ENCODE results near the gene SIRT6.
"Not testable (repeated sequence)": the region's sequence is repeated elsewhere in the genome, so short reads cannot be mapped to it uniquely, and the experiment has no call there.

SIRT6 gene

GRCh38 chr19:4174895-4175668 lies 7.3 kb downstream of the SIRT6 start:
- Histone ChIP-seq H3K4me3 (ENCODE audit: low read length) (no peak overlapping the region), H3K9me3 (ENCODE audit: control insufficient read depth, insufficient read depth, low read length) (no peaks in the 10 kb centered on the region), H3K4me1 (ENCODE audit: control insufficient read depth, insufficient read depth, low read length) (no peaks in the 10 kb centered on the region; the same call in 1 of the 2 replicates), H3K36me3 (ENCODE audit: control insufficient read depth, insufficient read depth, low read length) (0 out of 2 replicates have a peak, but pooled peaks cover 2% of the 10 kb centered on the region), H3K27ac (ENCODE audit: low read length) (no peak overlapping the region), H3K27me3 (ENCODE audit: control insufficient read depth, insufficient read depth, low read length) (no peaks in the 10 kb centered on the region)
- no CpG with 5 or more reads among the region's 41 CpGs for whole genome bisulfite sequencing (ENCODE audit: insufficient coverage, insufficient read length)
- no peak for DNase-seq (ENCODE audit: low read depth, low spot score)

DNA sequence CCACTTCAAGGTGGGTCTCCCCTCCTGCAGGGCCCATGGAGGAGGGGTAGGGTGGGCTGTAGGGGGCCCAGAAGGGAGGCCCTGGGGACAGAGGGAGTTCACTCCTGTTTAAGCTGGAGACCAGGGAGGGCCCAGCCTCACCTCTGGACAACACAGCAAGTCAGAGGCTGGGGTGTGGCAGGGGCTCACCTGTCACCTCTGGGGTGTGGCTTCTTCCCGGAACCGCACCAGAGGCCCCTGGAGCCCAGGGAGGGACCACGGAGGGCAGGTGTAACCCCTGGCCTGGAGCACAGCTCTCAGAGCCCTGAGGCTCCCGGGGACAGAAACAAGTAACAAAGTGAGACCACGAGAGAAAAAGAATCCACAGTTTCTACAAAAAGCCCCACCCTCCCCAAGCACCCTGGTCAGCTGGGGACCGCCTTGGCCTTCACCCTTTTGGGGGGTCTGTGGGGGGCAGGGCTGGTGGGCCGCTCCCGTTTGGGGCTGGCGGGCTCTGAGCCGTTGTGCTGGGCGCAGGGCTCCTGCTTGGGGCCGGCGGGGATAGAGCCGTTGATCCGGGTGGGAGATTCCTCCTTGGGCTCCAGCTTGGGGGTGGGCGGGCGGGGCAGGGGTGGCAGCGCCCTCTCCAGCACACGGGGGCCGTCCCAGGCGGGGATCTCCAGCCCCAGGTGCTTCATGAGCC lies 8.0 kb downstream of the SIRT6 start:
- Histone ChIP-seq H3K27ac (ENCODE audit: low read length) (no peak overlapping the region), H3K9me3 (ENCODE audit: control insufficient read depth, insufficient read depth, low read length) (no peaks in the 10 kb centered on the region), H3K4me1 (ENCODE audit: control insufficient read depth, insufficient read depth, low read length) (no peaks in the 10 kb centered on the region; the same call in 1 of the 2 replicates), H3K36me3 (ENCODE audit: control insufficient read depth, insufficient read depth, low read length) (0 out of 2 replicates have a peak, but pooled peaks cover 2% of the 10 kb centered on the region), H3K27me3 (ENCODE audit: control insufficient read depth, insufficient read depth, low read length) (no peaks in the 10 kb centered on the region), H3K4me3 (ENCODE audit: low read length) (no peak overlapping the region)
- no CpG with 5 or more reads among the region's 21 CpGs for WGBS (ENCODE audit: insufficient coverage, insufficient read length)
- no peak for DNase-seq (ENCODE audit: low read depth, low spot score)

GRCh38 chr19:4173479-4174212 lies 8.7 kb downstream of the SIRT6 start:
- Histone ChIP-seq H3K27me3 (ENCODE audit: control insufficient read depth, insufficient read depth, low read length) (no peaks in the 10 kb centered on the region), H3K4me3 (ENCODE audit: low read length) (no peak overlapping the region), H3K9me3 (ENCODE audit: control insufficient read depth, insufficient read depth, low read length) (no peaks in the 10 kb centered on the region), H3K36me3 (ENCODE audit: control insufficient read depth, insufficient read depth, low read length) (0 out of 2 replicates have a peak, but pooled peaks cover 2% of the 10 kb centered on the region), H3K4me1 (ENCODE audit: control insufficient read depth, insufficient read depth, low read length) (no peaks in the 10 kb centered on the region; the same call in 1 of the 2 replicates), H3K27ac (ENCODE audit: low read length) (no peak overlapping the region)
- no peak for DNase-seq (ENCODE audit: low read depth, low spot score)
- WGBS (ENCODE audit: insufficient coverage, insufficient read length) = no CpG with 5 or more reads among the region's 11 CpGs

DNA sequence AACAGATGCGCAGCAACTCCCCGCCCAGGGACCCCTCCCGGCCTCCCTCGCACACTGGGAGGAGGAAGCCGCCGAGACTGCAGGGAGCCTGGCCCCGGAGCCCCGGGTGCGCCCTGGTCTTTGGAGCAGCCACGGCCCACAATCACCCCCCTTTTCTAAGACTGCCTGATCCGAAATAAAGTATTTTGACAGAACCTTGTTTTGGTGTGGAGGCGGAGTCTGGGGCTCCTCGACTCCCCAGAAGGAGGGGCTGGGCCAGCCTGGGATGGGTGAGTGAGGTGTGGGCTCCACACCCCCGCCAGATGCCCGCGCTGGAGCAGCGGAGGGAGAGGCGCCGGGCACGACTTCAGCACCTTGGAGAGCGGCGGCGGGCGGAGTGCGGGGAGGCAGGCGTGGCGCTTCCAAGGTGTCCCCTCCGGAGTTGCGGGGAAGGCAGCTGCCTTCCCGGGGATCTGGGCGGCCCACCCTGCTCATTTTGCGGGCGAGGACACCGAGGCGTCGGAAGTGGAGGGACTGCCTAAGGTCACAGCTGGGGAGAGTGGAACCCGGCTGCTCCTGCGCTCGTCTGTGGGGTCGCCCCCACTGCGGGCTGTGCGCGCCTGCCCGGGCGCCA lies 9.4 kb downstream of the SIRT6 start:
- Histone ChIP-seq H3K4me1 (ENCODE audit: control insufficient read depth, insufficient read depth, low read length) (no peaks in the 10 kb centered on the region; the same call in 1 of the 2 replicates), H3K27ac (ENCODE audit: low read length) (no peak overlapping the region), H3K9me3 (ENCODE audit: control insufficient read depth, insufficient read depth, low read length) (no peaks in the 10 kb centered on the region), H3K27me3 (ENCODE audit: control insufficient read depth, insufficient read depth, low read length) (no peaks in the 10 kb centered on the region), H3K4me3 (ENCODE audit: low read length) (no peak overlapping the region), H3K36me3 (ENCODE audit: control insufficient read depth, insufficient read depth, low read length) (0 out of 2 replicates have a peak, but pooled peaks cover 2% of the 10 kb centered on the region)
- WGBS (ENCODE audit: insufficient coverage, insufficient read length) = no CpG with 5 or more reads among the region's 45 CpGs
- no peak for DNase-seq (ENCODE audit: low read depth, low spot score)

- Histone ChIP-seq H3K36me3 (ENCODE audit: control insufficient read depth, insufficient read depth, low read length) (0 out of 2 replicates have a peak, but pooled peaks cover 2% of the 10 kb centered on the region), H3K9me3 (ENCODE audit: control insufficient read depth, insufficient read depth, low read length) (no peaks in the 10 kb centered on the region), H3K27ac (ENCODE audit: low read length) (no peak overlapping the region), H3K4me1 (ENCODE audit: control insufficient read depth, insufficient read depth, low read length) (no peaks in the 10 kb centered on the region; the same call in 1 of the 2 replicates), H3K27me3 (ENCODE audit: control insufficient read depth, insufficient read depth, low read length) (no peaks in the 10 kb centered on the region), H3K4me3 (ENCODE audit: low read length) (no peak overlapping the region)
- no CpG with 5 or more reads among the region's 22 CpGs for WGBS (ENCODE audit: insufficient coverage, insufficient read length)
- no peak for DNase-seq (ENCODE audit: low read depth, low spot score)
Measured at GRCh38 chr19:4171676-4172075, 10.7 kb downstream of the SIRT6 start.

- H3K9me3 ChIP-seq (ENCODE audit: control insufficient read depth, insufficient read depth, low read length) = no peaks in the 10 kb centered on the region
- H3K4me3 ChIP-seq (ENCODE audit: low read length) = no peak overlapping the region
- no peaks in the 10 kb centered on the region for H3K36me3 ChIP-seq (ENCODE audit: control insufficient read depth, insufficient read depth, low read length)
- no peaks in the 10 kb centered on the region for H3K27me3 ChIP-seq (ENCODE audit: control insufficient read depth, insufficient read depth, low read length)
- no peak overlapping the region for H3K27ac ChIP-seq (ENCODE audit: low read length)
- DNase-seq (ENCODE audit: low read depth, low spot score) = no peak
- no CpG with 5 or more reads among the region's 11 CpGs for WGBS (ENCODE audit: insufficient coverage, insufficient read length)
- no peaks in the 10 kb centered on the region for H3K4me1 ChIP-seq (ENCODE audit: control insufficient read depth, insufficient read depth, low read length)
Measured at GRCh38 chr19:4164262-4164661, 18.1 kb downstream of the SIRT6 start.

- no peaks in the 10 kb centered on the region for H3K36me3 ChIP-seq (ENCODE audit: control insufficient read depth, insufficient read depth, low read length)
- H3K27me3 ChIP-seq (ENCODE audit: control insufficient read depth, insufficient read depth, low read length) = no peaks in the 10 kb centered on the region
- H3K4me3 ChIP-seq (ENCODE audit: low read length) = no peak overlapping the region
- H3K9me3 ChIP-seq (ENCODE audit: control insufficient read depth, insufficient read depth, low read length) = no peaks in the 10 kb centered on the region
- no peak overlapping the region for H3K27ac ChIP-seq (ENCODE audit: low read length)
- no CpG with 5 or more reads among the region's 7 CpGs for WGBS (ENCODE audit: insufficient coverage, insufficient read length)
- H3K4me1 ChIP-seq (ENCODE audit: control insufficient read depth, insufficient read depth, low read length) = no peaks in the 10 kb centered on the region
- no peak for DNase-seq (ENCODE audit: low read depth, low spot score)
Measured at GRCh38 chr19:4161415-4162077, 20.8 kb downstream of the SIRT6 start.

DNA sequence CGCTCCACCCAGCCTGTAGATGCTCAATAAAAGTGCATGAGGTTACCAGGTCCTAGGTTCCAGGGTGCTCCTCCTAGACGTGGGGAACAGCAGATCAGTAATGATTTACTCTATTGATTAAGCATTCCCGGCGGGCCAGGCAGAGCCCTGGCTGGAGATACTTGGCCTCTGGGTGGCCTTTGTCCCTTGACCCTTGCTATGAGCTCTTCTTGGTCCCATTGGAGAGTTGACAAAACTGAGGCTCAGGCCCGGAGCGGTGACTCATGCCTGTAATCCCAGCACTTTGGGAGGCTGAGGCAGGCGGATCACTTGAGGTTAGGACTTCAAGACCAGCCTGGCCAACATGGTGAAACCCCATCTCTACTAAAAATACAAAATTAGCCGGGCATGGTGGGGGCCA lies 24.4 kb downstream of the SIRT6 start:
- no CpG with 5 or more reads among the region's 8 CpGs for whole genome bisulfite sequencing (ENCODE audit: insufficient coverage, insufficient read length)
- DNase-seq (ENCODE audit: low read depth, low spot score) = not testable (repeated sequence)

DNA sequence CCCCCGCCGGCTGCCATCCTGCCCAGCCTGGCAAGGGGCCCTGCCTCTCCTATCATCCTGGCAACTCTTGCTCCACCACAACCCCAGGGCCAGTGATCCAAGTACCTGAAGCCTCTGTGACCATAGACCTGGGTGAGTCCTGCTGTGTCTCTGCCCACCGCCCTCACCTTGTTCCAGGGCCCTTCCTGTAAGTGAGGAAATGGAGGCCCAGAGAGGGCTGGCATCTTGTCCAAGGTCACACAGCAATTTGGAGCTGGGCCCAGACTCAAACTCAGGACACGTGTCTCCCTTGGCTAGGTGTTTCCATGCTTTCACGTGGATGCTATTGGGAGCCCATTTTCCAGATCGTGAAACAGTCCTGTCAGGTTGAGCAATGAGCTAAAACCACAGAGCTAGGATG lies 25.2 kb downstream of the SIRT6 start:
- H3K9me3 ChIP-seq (ENCODE audit: control insufficient read depth, insufficient read depth, low read length) = no peaks in the 10 kb centered on the region
- H3K4me1 ChIP-seq (ENCODE audit: control insufficient read depth, insufficient read depth, low read length) = no peaks in the 10 kb centered on the region
- no peaks in the 10 kb centered on the region for H3K36me3 ChIP-seq (ENCODE audit: control insufficient read depth, insufficient read depth, low read length)
- H3K27me3 ChIP-seq (ENCODE audit: control insufficient read depth, insufficient read depth, low read length) = no peaks in the 10 kb centered on the region
- H3K27ac ChIP-seq (ENCODE audit: low read length) = no peak overlapping the region
- DNase-seq (ENCODE audit: low read depth, low spot score) = no peak
- WGBS (ENCODE audit: insufficient coverage, insufficient read length) = no CpG with 5 or more reads among the region's 6 CpGs
- H3K4me3 ChIP-seq (ENCODE audit: low read length) = no peak overlapping the region

More for the DNA sequence above, 24.4 kb downstream of the SIRT6 start:
- H3K4me3 ChIP-seq (ENCODE audit: low read length); H3K4me1 ChIP-seq (ENCODE audit: control insufficient read depth, insufficient read depth, low read length); H3K36me3 ChIP-seq (ENCODE audit: control insufficient read depth, insufficient read depth, low read length); H3K27me3 ChIP-seq (ENCODE audit: control insufficient read depth, insufficient read depth, low read length); H3K27ac ChIP-seq (ENCODE audit: low read length); H3K9me3 ChIP-seq (ENCODE audit: control insufficient read depth, insufficient read depth, low read length): not testable (repeated sequence)

All from iPS DF 6.9 (cell line).